Hematopoietic multipotent progenitor cell treated with erythropoietin and hydrocortisone succinate and interleukin-3 and kit ligand, for 8 days (in vitro differentiated cells): ENCODE data around the gene RNF225.
A peak's percentile ranks its signal among the peaks of the same experiment; 100 is the strongest.
"Not testable (repeated sequence)": the region's sequence is repeated elsewhere in the genome, so short reads cannot be mapped to it uniquely, and the experiment has no call there.

Source experiments
- DNase-seq: peaks from one replicate; pipeline ENCODE4 v3.0.0-alpha.2; 2015

Gene RNF225

GRCh38 chr19:58395220-58395978 lies at the start of gene RNF225:
Gene RNF225, plus strand, starts transcription at chr19:58395656. Its CDS starts 434 bp downstream, at chr19:58396090.
- DNase-seq, result peak; percentile 33

GRCh38 chr19:58346961-58347929 lies 48.2 kb upstream of the RNF225 start:
- DNase-seq, result no peak

GRCh38 chr19:58348080-58348479 lies 47.4 kb upstream of the RNF225 start:
- not testable (repeated sequence) for DNase-seq

- DNase-seq, result no peak
Observed at GRCh38 chr19:58349590-58349989, 45.9 kb upstream of the RNF225 start.

DNA sequence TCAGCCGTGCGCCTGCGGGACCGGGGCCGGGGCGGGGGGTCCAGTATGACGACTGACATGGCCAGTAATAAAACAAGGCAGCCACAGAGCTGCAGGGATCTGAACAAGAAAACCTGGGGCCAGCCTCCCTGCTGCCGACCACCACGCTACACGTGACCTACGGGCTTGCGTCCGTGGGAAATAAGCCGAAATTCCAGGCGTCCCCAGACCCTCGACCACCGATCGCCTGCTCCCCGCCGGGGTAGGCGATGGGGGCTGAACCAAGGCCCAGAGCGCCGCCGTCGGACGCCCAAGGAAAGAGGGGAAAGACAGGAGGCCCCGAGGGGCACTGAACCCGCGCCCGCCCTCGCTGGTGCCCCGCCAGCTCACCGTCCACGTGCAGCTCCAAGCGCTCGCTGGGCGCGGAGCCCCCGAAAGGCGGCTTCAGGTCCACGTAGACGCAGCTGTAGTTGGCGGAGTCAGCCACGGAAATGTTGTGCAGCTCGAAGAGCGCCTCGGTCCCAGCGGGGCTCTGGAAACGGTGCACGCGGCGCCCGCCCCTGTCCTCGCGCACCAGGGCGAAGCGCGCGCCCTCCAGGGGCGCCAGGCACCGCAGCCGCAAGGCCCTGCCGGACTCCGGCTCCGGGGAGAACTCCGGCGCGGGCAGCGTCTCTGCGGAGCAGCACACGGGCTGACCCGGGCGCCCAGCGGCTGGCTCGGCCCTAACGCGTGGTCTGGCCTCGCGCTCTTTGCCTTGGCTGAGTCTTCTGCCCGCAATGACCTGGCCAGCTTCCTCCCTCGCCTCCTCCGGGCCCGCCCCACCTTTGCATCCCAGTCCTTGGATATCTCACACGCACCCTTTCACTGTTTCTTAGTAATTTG lies 45.2 kb upstream of the RNF225 start:
- no peak for DNase-seq

- DNase-seq, result no peak
Observed at GRCh38 chr19:58350871-58351557, 44.4 kb upstream of the RNF225 start.

DNA sequence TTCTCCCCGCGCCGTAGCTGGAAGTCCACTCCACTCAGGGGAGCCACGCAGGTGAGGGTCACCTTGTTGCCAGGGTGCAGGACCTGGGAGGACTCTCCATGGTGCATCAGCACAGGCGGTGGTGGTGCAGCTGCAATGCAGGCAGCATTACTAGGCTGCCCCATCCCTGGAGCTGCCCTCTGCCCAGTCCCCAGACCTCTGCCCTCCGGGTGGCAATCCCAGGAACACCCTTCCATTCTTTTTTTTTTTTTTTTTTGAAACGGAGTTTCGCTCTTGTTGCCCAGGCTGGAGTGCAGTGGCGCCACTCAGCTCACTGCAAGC lies 43.9 kb upstream of the RNF225 start:
- DNase-seq, result no peak

GRCh38 chr19:58351990-58352755 lies 43.3 kb upstream of the RNF225 start:
- no peak for DNase-seq

DNA sequence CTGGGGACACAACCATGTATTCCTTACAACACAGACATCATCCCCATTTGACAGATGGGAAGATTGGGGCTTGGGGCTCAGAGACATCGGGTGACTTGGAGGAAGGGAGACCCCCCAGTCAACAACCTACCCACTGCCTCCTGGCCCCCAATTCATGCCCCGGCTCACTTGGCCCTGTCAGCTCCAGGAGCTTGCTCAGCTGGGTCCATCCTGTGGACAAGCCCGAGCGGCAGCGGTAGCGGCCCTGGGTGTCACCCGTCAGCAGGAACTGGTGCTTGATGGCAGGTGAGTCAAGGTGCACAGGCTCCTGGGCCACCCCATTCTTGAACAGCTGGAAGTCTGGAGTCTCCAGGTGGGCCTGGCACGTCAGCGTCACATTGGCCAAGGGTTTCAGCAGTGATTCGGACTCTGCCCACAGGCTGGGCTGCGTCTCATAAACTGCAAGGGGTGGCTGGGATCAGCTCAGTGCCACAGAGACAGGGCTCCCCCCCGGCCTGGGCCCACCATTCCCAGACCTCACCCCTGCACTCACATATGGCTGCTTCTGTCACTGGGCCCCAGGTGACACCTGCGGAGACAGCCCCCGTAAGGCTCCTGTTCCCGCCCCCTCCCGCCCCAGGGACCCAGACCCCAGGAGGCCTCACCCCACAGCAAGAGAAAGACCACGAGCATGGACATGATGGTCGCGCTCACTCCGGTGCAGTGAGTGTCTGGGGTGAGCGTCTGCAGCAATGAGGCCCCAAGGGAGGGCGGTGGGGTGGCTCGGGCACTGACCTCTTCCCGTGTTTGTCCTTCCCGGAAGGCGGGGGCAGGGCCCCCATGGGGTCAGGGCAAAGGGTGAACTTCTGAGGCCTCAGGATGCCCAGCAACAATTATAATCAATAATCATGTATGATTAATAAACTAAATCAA lies 42.4 kb upstream of the RNF225 start, which contains the start of gene A1BG:
TSS of gene A1BG (minus strand) at position 733 of the 912 bp plus-strand sequence. CDS start at position 678, 55 bp downstream.
- DNase-seq, result no peak

GRCh38 chr19:58353717-58354477 lies 41.6 kb upstream of the RNF225 start:
- DNase-seq, result no peak

DNA sequence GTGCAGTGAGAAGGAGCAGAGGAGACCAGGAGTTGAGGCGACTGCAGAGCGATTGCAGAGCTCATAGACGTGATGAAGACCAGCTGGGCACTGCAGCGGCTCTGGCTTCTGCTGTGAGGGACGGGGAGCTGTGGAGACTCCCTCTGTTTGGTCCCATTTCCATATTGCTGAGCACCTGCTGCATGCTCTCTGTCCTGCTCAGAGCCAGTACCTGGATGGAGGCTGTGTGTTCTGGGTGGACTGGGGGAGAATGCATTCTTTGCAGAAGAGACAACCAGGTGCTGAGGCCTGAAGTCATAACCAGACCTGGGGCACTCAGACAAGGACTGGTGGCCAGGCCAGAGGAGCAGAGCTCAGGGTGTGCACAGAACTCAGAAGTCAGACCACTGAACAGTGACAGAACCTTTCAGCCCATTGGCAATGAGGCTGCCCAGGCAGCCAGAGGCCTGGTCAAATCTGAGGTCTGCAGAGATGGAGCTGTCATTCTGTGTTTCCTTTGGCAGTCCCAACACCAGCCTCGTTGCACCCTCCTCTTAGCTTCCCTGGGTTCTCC lies 40.9 kb upstream of the RNF225 start:
- no peak for DNase-seq

GRCh38 chr19:58355215-58355796 lies 40.1 kb upstream of the RNF225 start:
- DNase-seq, result no peak

DNA sequence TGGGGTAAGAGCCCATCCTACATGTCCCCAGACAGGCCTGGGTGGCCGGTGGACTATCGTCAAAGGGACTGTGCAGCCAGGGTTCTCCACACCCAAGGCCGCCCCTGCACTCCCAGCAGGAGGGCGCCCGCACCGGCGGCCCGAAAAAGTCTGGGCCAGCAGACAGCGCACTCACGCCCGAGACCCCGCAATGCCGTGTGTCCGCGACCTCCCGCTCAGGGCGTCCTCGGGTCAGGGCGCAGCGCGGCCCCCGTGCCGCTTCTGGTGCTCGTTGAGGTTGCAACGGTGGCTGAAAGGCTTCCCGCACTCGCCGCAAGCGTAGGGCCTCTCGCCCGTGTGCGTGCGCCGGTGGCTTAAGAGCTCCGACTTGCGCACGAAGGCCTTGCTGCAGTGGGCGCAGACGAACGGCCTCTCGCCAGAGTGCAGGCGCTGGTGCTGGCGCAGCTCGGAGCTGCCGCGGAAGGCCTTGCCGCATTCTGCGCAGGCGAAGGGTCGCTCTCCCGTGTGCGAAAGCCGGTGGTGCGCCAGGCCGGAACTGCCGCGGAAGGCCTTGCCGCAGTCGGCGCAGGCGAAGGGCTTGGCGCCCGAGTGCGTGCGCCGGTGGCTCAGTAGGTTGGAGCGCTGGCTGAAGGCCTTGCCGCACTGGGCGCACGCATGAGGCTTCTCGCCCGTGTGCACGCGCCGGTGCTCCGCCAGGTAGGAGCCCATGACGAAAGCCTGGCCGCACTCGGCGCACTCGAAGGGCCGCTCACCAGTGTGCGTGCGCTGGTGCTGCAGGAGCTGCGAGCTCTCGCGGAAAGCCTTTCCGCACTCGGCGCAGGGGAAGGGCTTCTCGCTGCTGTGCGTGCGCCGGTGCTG lies 39.3 kb upstream of the RNF225 start:
- DNase-seq, result peak; percentile 13

GRCh38 chr19:58356766-58357480 lies 38.5 kb upstream of the RNF225 start:
- no peak for DNase-seq

DNA sequence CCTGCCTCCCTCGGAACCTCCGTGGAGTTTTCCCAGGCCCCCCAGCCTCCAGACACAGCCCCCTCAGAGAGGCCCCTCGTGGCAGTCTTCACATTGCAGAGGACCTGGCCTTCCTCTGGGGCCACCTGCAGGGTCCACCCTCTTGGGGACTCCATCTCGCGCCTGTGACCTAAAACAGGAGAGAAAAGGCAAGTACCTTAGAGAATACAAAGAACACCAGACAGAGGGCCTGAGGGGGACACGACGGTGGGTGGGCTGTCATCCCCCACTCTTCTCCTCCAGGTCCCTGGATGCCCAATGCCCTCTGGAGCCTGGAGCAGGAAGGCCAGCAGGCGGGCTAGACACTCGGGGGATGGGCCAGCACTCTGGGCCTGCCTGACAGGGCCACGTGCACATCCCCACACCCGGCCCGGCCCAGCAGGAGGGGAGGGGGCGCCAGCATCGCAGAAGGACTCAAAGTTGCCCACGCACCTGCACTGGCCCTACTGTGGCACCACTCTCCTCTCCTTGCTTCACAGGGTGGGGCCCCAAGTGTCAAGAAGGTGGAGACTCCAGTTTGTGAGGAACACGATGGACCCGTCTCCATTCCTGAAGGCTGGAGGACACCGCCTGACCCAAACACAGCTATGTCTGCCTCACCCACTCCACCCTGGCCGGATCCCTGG lies 37.8 kb upstream of the RNF225 start:
- no peak for DNase-seq

- DNase-seq, result peak; percentile 79
Observed at GRCh38 chr19:58361900-58362271, 33.6 kb upstream of the RNF225 start.
